ENCODE data around the gene RFWD3. TPM values are rescaled to one million over a fixed set of nuclear protein-coding genes. Genes with fewer than 3 reads are reported as not detected.

The RFWD3 gene
- total and polyA plus RNA-seq, 2 experiments from 2014 or later, result 12.8 to 12.9 TPM

DNA sequence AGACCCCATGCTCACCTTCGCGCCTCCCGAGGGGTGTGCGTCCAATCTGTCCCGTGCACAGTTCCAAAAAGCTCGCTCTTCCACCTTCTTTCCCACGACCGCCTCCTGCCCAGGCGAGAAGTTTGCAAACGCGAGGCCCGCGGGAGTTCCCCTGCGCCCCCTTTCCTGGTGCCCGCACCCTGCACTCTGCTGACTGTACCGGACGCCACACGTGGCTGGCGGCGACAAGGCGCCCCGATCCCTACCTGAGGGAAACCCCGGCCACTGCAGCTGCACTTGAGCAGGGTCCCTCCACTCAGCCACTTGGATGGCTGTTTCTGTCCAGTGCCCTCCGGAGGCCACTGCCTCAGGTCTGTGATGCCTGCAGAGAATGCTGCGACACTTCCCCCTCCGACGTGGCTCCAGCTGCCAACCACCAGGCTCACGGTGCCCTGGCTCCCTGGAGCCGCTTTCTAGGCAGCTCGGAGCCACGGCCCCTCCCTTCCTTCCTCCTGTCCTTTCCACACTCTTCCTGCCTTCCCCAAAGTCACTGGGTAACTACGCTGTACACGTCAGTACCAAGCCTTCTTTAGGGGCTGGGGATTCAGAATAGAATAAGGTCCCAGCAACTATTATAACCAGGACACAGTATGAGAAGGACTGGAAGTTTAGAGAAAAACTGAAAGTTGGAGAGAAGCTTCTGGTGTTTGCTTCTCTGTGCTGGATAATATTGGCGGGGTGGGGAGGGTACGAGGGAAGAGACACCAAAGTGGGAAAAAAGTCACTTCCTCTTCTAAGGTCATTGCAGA lies 34.0 kb upstream of the RFWD3 start, which contains the start of gene MLKL:
MLKL (minus strand) TSS at position 425 of the 788 bp plus-strand sequence. CDS start 5,105 bp downstream, outside the sequence.
- peak; percentile 58 for DNase-seq (ENCODE audit: low spot score)
- TF ChIP-seq EZH2phosphoT487 (IDR thresholded peaks at IDR 0.05; ENCODE audit: low read depth, severe bottlenecking, unreplicated experiment) (no peak), EZH2 (IDR thresholded peaks at IDR 0.05; ENCODE audit: borderline replicate concordance) (no peak)
- TF ChIP-seq, protein P1, sequence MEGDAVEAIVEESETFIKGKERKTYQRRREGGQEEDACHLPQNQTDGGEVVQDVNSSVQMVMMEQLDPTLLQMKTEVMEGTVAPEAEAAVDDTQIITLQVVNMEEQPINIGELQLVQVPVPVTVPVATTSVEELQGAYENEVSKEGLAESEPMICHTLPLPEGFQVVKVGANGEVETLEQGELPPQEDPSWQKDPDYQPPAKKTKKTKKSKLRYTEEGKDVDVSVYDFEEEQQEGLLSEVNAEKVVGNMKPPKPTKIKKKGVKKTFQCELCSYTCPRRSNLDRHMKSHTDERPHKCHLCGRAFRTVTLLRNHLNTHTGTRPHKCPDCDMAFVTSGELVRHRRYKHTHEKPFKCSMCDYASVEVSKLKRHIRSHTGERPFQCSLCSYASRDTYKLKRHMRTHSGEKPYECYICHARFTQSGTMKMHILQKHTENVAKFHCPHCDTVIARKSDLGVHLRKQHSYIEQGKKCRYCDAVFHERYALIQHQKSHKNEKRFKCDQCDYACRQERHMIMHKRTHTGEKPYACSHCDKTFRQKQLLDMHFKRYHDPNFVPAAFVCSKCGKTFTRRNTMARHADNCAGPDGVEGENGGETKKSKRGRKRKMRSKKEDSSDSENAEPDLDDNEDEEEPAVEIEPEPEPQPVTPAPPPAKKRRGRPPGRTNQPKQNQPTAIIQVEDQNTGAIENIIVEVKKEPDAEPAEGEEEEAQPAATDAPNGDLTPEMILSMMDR (IDR thresholded peaks at IDR 0.05; ENCODE audit: poor library complexity), result no peak

DNA sequence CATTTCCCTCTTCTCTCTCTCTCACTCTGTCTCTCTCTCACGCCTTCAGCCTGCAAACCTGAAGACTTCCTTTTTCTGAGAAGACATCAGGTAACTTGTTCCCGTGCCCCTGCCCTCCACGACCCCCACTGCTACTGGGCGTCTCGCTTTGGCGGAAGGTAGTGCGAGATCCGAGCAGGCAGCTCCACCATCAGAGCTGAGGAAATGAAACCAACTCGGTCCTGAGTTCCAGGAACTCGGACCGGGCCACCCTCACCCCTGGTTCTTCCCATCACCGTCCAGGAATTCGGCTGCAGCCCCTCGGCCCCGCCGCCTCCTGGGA lies 33.4 kb upstream of the RFWD3 start:
- 7% methylated on average over 15 of the region's 16 CpGs for WGBS (ENCODE audit: low lambda C conversion rate, missing lambda C conversion rate)
- no peaks in the 10 kb centered on the region for H3K9me2 ChIP-seq (replicated peaks; ENCODE audit: insufficient read depth)
- DNase-seq (ENCODE audit: low spot score), result no peak
- H3K36me3 ChIP-seq (replicated peaks; ENCODE audit: insufficient read depth, low read depth), result no peaks in the 10 kb centered on the region
- TF ChIP-seq EZH2phosphoT487 (IDR thresholded peaks at IDR 0.05; ENCODE audit: low read depth, severe bottlenecking, unreplicated experiment), result no peak
- H3K4me1 ChIP-seq (ENCODE audit: insufficient read depth), result no peaks in the 10 kb centered on the region
- no peaks in the 10 kb centered on the region for H4K20me1 ChIP-seq (ENCODE audit: insufficient read depth, poor library complexity, severe bottlenecking)
- H2AFZ ChIP-seq, result peak overlapping the region; percentile 87
- peak overlapping the region; percentile 87 for H3K27ac ChIP-seq
- H3K27me3 ChIP-seq, result no peaks in the 10 kb centered on the region
- H3K4me2 ChIP-seq, result peak overlapping the region; percentile 85
- no peaks in the 10 kb centered on the region for H3K9me3 ChIP-seq (ENCODE audit: low read depth)
- H3K79me2 ChIP-seq, result no peaks in the 10 kb centered on the region
- H3K4me3 ChIP-seq, result peak overlapping the region; percentile 27

More for the DNA sequence above, 34.0 kb upstream of the RFWD3 start, which contains the start of gene MLKL:
- Histone ChIP-seq H3K27ac (peak within 1 kb of the TSS; percentile 87), H3K27me3 (no peaks in the 10 kb centered on the region), H3K79me2 (no peaks in the 10 kb centered on the region), H3K4me3 (peak within 1 kb of the TSS; percentile 27), H4K20me1 (ENCODE audit: insufficient read depth, poor library complexity, severe bottlenecking) (no peaks in the 10 kb centered on the region), H3K4me2 (peak within 1 kb of the TSS; percentile 85), H3K9me3 (ENCODE audit: low read depth) (no peaks in the 10 kb centered on the region), H2AFZ (peak within 1 kb of the TSS; percentile 87), H3K9me2 (replicated peaks; ENCODE audit: insufficient read depth) (no peaks in the 10 kb centered on the region), H3K4me1 (ENCODE audit: insufficient read depth) (no peaks in the 10 kb centered on the region), H3K36me3 (replicated peaks; ENCODE audit: insufficient read depth, low read depth) (no peaks in the 10 kb centered on the region)
- WGBS (ENCODE audit: low lambda C conversion rate, missing lambda C conversion rate), result 22% methylated on average over 35 of the region's 35 CpGs

DNA sequence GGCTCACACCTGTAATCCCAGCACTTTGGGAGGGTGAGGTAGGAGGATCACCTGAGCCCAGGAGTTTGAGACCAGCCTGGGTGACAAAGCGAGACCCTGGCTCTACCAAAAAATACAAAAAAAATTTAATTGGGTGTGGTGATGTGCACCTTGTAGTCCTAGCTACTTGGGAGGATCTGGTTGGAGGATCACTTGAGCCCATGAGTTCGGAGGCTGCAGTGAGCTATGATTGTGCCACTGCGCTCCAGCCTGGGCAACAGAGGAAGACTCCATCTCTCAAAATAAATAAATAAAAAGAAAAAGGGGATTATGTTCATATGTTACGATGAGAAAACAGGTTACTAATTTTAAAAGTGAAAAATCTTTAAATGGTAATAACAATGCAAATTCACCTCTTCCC lies 33.0 kb upstream of the RFWD3 start:
- no peaks in the 10 kb centered on the region for H3K36me3 ChIP-seq (replicated peaks; ENCODE audit: insufficient read depth, low read depth)
- peak overlapping the region; percentile 85 for H3K4me2 ChIP-seq
- H3K4me3 ChIP-seq, result no peak overlapping the region
- 78% methylated on average over 4 of the region's 4 CpGs for WGBS (ENCODE audit: low lambda C conversion rate, missing lambda C conversion rate)
- DNase-seq (ENCODE audit: low spot score), result no peak
- H3K9me2 ChIP-seq (replicated peaks; ENCODE audit: insufficient read depth), result no peaks in the 10 kb centered on the region
- H3K79me2 ChIP-seq, result no peaks in the 10 kb centered on the region
- H3K4me1 ChIP-seq (ENCODE audit: insufficient read depth), result no peaks in the 10 kb centered on the region
- TF ChIP-seq EZH2phosphoT487 (IDR thresholded peaks at IDR 0.05; ENCODE audit: low read depth, severe bottlenecking, unreplicated experiment) (no peak), EZH2 (IDR thresholded peaks at IDR 0.05; ENCODE audit: borderline replicate concordance) (no peak)
- TF ChIP-seq, protein P1 (IDR thresholded peaks at IDR 0.05; ENCODE audit: poor library complexity), result no peak
- no peaks in the 10 kb centered on the region for H3K9me3 ChIP-seq (ENCODE audit: low read depth)
- no peak overlapping the region for H3K27ac ChIP-seq
- H2AFZ ChIP-seq, result peak overlapping the region; percentile 87
- H4K20me1 ChIP-seq (ENCODE audit: insufficient read depth, poor library complexity, severe bottlenecking), result no peaks in the 10 kb centered on the region
- H3K27me3 ChIP-seq, result no peaks in the 10 kb centered on the region

DNA sequence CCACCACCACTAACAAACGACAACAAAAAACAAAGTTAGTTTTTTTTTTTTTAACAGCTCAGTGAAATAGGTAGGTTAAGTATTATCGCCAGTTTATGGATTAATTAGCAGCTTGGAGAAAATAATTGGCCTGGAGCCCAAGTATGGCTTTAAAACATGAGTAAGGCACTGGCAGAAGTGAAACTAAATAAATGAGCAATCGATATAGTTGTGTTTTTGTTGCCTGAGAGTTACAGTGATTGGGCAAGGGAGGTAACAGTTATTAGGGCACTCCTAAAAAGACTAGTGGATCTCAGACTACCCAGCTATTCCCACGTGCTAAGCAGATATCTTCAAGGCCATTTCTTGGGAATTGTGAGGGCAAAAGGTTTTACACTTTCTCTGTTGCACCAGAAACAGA lies 31.5 kb upstream of the RFWD3 start:
- Histone ChIP-seq H3K9me3 (ENCODE audit: low read depth) (no peaks in the 10 kb centered on the region), H3K79me2 (no peaks in the 10 kb centered on the region), H3K36me3 (replicated peaks; ENCODE audit: insufficient read depth, low read depth) (no peaks in the 10 kb centered on the region), H3K27me3 (no peaks in the 10 kb centered on the region), H3K9me2 (replicated peaks; ENCODE audit: insufficient read depth) (no peaks in the 10 kb centered on the region), H3K4me2 (no peak overlapping the region), H3K27ac (no peak overlapping the region), H3K4me1 (ENCODE audit: insufficient read depth) (no peaks in the 10 kb centered on the region), H4K20me1 (ENCODE audit: insufficient read depth, poor library complexity, severe bottlenecking) (no peaks in the 10 kb centered on the region), H3K4me3 (no peak overlapping the region), H2AFZ (no peak overlapping the region)
- DNase-seq (ENCODE audit: low spot score), result no peak
- TF ChIP-seq, protein P1 (IDR thresholded peaks at IDR 0.05; ENCODE audit: poor library complexity), result no peak
- no peak for TF ChIP-seq EZH2 (IDR thresholded peaks at IDR 0.05; ENCODE audit: borderline replicate concordance)
- no peak for TF ChIP-seq EZH2phosphoT487 (IDR thresholded peaks at IDR 0.05; ENCODE audit: low read depth, severe bottlenecking, unreplicated experiment)
- WGBS (ENCODE audit: low lambda C conversion rate, missing lambda C conversion rate), result 74% methylated on average over 4 of the region's 4 CpGs
